HepG2 (cell line): Measurements from ENCODE around the gene CNIH4. TPM values are rescaled to one million over a fixed set of nuclear protein-coding genes. Genes with fewer than 3 reads are reported as not detected.
"Not testable (repeated sequence)": the region's sequence is repeated elsewhere in the genome, so short reads cannot be mapped to it uniquely, and the experiment has no call there.

Experiments
- ATAC-seq: fragments of 200-7000 bp; cut with Tn5 transposase; 3 replicates; pipeline ENCODE4 v1.9.1; 2020; ENCODE audit warnings: mild to moderate bottlenecking, moderate library complexity
- BruUV-seq: library from RNA; stranded (reverse); fragments of 400-500 nt; replicated peaks from 2 replicates; lab custom pipeline; 2021; lab: Mats Ljungman, UMichigan
- CTCF ChIA-PET: fragments of 300-600 bp; formaldehyde crosslinking; extraction: SDS; loops from one replicate; lab custom pipeline; 2021; ENCODE audit warnings: low total read pairs, inconsistent platforms, low intra/inter-chr PET ratio; lab: Yijun Ruan, JAX
- POLR2A ChIA-PET: fragments of 350-600 bp; sonication (Branson Sonifier 250); formaldehyde crosslinking; loops from one replicate; lab custom pipeline; 2020; ENCODE audit warnings: antibody characterized with exemption, inconsistent platforms; lab: Yijun Ruan, JAX
- DNase-seq: peaks from one replicate; pipeline ENCODE4 v3.0.0-alpha.2; 2015; ENCODE audit warnings: low spot score
- FAIRE-seq: peaks from 3 replicates; lab custom pipeline; 2011; peaks lifted over from hg19 to GRCh38; lab: Jason Lieb, UNC
- H2AFZ ChIP-seq: one replicate; pipeline ENCODE4 v1.6.1; 2011; ENCODE audit warnings: low read length, inconsistent platforms
- H3K27ac ChIP-seq: fragments of 300-600 bp; 3 replicates; pipeline ENCODE4 v1.8.0; 2011; ENCODE audit warnings: mixed run types, mild to moderate bottlenecking, mixed read lengths, low read length, inconsistent platforms; ENCODE audit not compliant: insufficient read depth; ENCODE audit errors: extremely low read length
- H3K27me3 ChIP-seq, 2 experiments: fragments of 200-600 bp in 1 of 2; 2 replicates in 1 of 2; 3 replicates in 1 of 2; pipeline versions ENCODE4 v1.6.0 to v1.8.0; 2011; ENCODE audit warnings: low read length in 2 of 2, mild to moderate bottlenecking in 2 of 2, moderate library complexity in 2 of 2, inconsistent platforms in 1 of 2; ENCODE audit not compliant: insufficient read depth in 2 of 2, control insufficient read depth in 1 of 2
- H3K36me3 ChIP-seq, 2 experiments: fragments of 200-600 bp in 1 of 2; replicated peaks in 1 of 2; 2 replicates in 1 of 2; 3 replicates in 1 of 2; pipeline versions ENCODE4 v1.5.1 to v1.8.0; 2011; ENCODE audit warnings: low read length in 2 of 2, inconsistent platforms in 1 of 2; ENCODE audit not compliant: insufficient read depth in 2 of 2, control insufficient read depth in 1 of 2
- H3K4me1 ChIP-seq: 2 replicates; pipeline ENCODE4 v1.5.1; 2012; ENCODE audit warnings: low read length, inconsistent platforms; ENCODE audit not compliant: insufficient read depth
- H3K4me2 ChIP-seq: 2 replicates; pipeline ENCODE4 v1.6.0; 2011; ENCODE audit warnings: low read depth, low read length, inconsistent platforms
- H3K4me3 ChIP-seq, 3 experiments: fragments of 200-600 bp in 1 of 3; sonication (generic), shearing (Covaris generic) in 1 of 3; replicated peaks in 1 of 3; 2 replicates each; pipeline ENCODE4 v1.5.1; 2011 to 2016; ENCODE audit warnings: low read length in 3 of 3, inconsistent platforms in 2 of 3, low read depth in 2 of 3, mild to moderate bottlenecking in 2 of 3, control low read depth in 1 of 3, mixed read lengths in 1 of 3; ENCODE audit not compliant: insufficient read depth in 1 of 3
- H3K79me2 ChIP-seq: one replicate; pipeline ENCODE4 v1.6.1; 2011; ENCODE audit warnings: low read length, inconsistent platforms; ENCODE audit not compliant: insufficient read depth
- H3K9ac ChIP-seq: 2 replicates; pipeline ENCODE4 v1.6.0; 2011; ENCODE audit warnings: mild to moderate bottlenecking, low read depth, low read length, inconsistent platforms; ENCODE audit not compliant: insufficient read depth
- H3K9me3 ChIP-seq: 2 replicates; pipeline ENCODE4 v1.5.1; 2012; ENCODE audit warnings: mild to moderate bottlenecking, low read length
- H4K20me1 ChIP-seq: 2 replicates; pipeline ENCODE4 v1.6.0; 2011; ENCODE audit warnings: inconsistent platforms, mild to moderate bottlenecking, low read length, moderate library complexity; ENCODE audit not compliant: insufficient read depth
- GABPB1 ChIP-seq: IDR thresholded peaks from 2 replicates; pipeline ENCODE4 v1.6.1; 2016; ENCODE audit warnings: mild to moderate bottlenecking, missing genetic modification reagents, moderate library complexity, missing compliant biosample characterization
- HNRNPL ChIP-seq: fragments of 200-400 bp; formaldehyde crosslinking; IDR thresholded peaks from 2 replicates; pipeline ENCODE4 v1.6.1; 2017; ENCODE audit warnings: mild to moderate bottlenecking, low read depth, low read length
- HNRNPLL ChIP-seq: fragments of 200-400 bp; formaldehyde crosslinking; IDR thresholded peaks from 2 replicates; pipeline ENCODE4 v1.6.1; 2017; ENCODE audit warnings: mild to moderate bottlenecking, low read depth, low read length; ENCODE audit not compliant: poor library complexity, severe bottlenecking
- RXRA ChIP-seq: sonication (generic); formaldehyde crosslinking; IDR thresholded peaks from 2 replicates; pipeline ENCODE4 v1.5.1; 2020; ENCODE audit warnings: missing genetic modification reagents
- ZMYM3 ChIP-seq: sonication (generic); formaldehyde crosslinking; IDR thresholded peaks from 2 replicates; pipeline ENCODE4 v1.5.1; 2020; ENCODE audit warnings: mild to moderate bottlenecking, missing genetic modification reagents
- ZNF292 ChIP-seq: sonication (generic); formaldehyde crosslinking; IDR thresholded peaks from 2 replicates; pipeline ENCODE4 v1.8.1; 2022; ENCODE audit warnings: mild to moderate bottlenecking, low read depth, missing genetic modification reagents, borderline replicate concordance
- ZNF687 ChIP-seq: sonication (generic); formaldehyde crosslinking; IDR thresholded peaks from 2 replicates; pipeline ENCODE4 v1.5.1; 2020; ENCODE audit warnings: mild to moderate bottlenecking, missing genetic modification reagents, moderate library complexity
- ZNF768 ChIP-seq: sonication (generic); formaldehyde crosslinking; IDR thresholded peaks from 2 replicates; pipeline ENCODE4 v1.4.0; 2020; ENCODE audit warnings: missing genetic modification reagents
- WGBS: methylation state at CpG from one replicate; pipeline ENCODE4 v1.1.6; 2017; ENCODE audit warnings: low lambda C conversion rate; 5-methylcytosine and 5-hydroxymethylcytosine counted together
- in situ Hi-C: cut with HindIII; loops from 2 replicates; pipeline ENCODE4 v1.10.0; 2017; ENCODE audit warnings: low pct_unique_long_range_greater_than_20kb; ENCODE audit not compliant: extremely low pct_ligation_motif_present
- intact Hi-C: fragments of 100-400 bp; cut with micrococcal nuclease; formaldehyde crosslinking; loops from one replicate; pipeline ENCODE4 v1.10.0; 2022; ENCODE audit not compliant: unreplicated experiment
- polyA plus RNA-seq, 8 experiments: library from polyadenylated mRNA; depleted of rRNA in 3 of 8; stranded (reverse) in 7 of 8; unstranded in 1 of 8; fragments of >200 nt; fragmentation: Illumina TruSeq in 4 of 8; extraction: Trizol in 4 of 8; gene quantifications; 2 replicates each; pipeline versions ENCODE4 v1.2.1 to v1.2.3, GENCODE V29; 2011 to 2016; ENCODE audit warnings: low read depth in 4 of 8, missing spikeins in 1 of 8, mixed read lengths in 1 of 8; ENCODE audit not compliant: insufficient read depth in 1 of 8
- total RNA-seq, 5 experiments: library from RNA; depleted of rRNA; stranded (reverse); fragments of >200 nt; fragmentation: Illumina TruSeq; extraction: Trizol; gene quantifications; 2 replicates each; pipeline ENCODE4 v1.2.3, GENCODE V29; 2016; ENCODE audit warnings: low read depth in 1 of 5

The CNIH4 gene
- total and polyA plus RNA-seq, 2 of the 13 experiments (the other 11 are each of a cell fraction or from before 2014, with no cell fraction given) = 51.8 to 52.9 TPM

- Histone ChIP-seq H3K4me3 (peak overlapping the region; percentile 49 to 68 (median 64)), H3K4me2 (peak overlapping the region; percentile 68), H3K9ac (0 out of 2 replicates have a peak overlapping the region, but pooled peaks have one; percentile 8), H3K9me3 (peaks cover 18% of the 10 kb centered on the region), H3K4me1 (peaks cover 16% of the 10 kb centered on the region)
- intact Hi-C loops, H3K27ac ChIP-seq, CTCF ChIA-PET, H2AFZ ChIP-seq, H3K79me2 ChIP-seq, H4K20me1 ChIP-seq, DNase-seq, H3K27me3 ChIP-seq, POLR2A ChIA-PET, in situ Hi-C loops, FAIRE-seq, H3K36me3 ChIP-seq: not testable (repeated sequence)
- 0 out of 2 replicates have a peak, but pooled peaks have one; percentile 43 for TF ChIP-seq HNRNPL
- TF ChIP-seq ZMYM3 = 0 out of 2 replicates have a peak, but pooled peaks have one; percentile 33
- peak; percentile 29; the same call in 1 of the 2 replicates for TF ChIP-seq GABPB1 (CRISPR knock-in tag)
- peak; percentile 43 for TF ChIP-seq ZNF687 (CRISPR knock-in tag)
- peak; percentile 20 for TF ChIP-seq HNRNPLL
- peak; percentile 53; the same call in 1 of the 2 replicates for TF ChIP-seq ZNF768 (CRISPR knock-in tag)
- 0 out of 2 replicates have a peak, but pooled peaks have one; percentile 40 for TF ChIP-seq ZNF292 (CRISPR knock-in tag)
- TF ChIP-seq RXRA (CRISPR knock-in tag) = peak; percentile 15; the same call in 1 of the 2 replicates
- TSS peak; percentile 46 for BruUV-seq
- 53% methylated on average over 20 of the region's 36 CpGs for WGBS
- peak; percentile 80 for ATAC-seq
Observed at GRCh38 chr1:224340453-224341384, 16.0 kb upstream of the CNIH4 start.
